ENCODE results near the gene DPM3.

DPM3 gene

DNA sequence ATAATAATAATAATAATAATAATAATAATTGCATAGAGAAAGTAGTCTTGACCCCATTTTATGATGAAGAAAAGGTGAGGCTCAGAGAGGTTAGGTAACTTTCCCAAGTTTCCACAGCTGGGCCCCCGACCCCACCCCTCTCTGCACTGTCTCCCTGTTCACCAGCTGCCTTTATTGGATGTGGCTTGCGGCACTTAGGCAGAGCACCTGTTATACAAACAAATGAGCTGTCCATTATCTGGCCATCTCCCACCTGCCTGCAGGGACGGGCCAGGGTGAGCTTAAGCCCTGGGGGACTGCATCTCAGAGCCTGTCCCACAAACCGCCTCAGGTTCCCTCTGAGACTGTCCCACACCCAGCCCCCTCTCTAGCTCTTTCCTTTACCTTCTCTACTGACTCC, 22.7 kb downstream of the DPM3 start:
- no peak for DNase-seq (ENCODE audit: low read depth in 1 of 2, low spot score in 1 of 2)
- Histone ChIP-seq H3K4me3 (replicated peaks; ENCODE audit: insufficient read depth, low read length) (no peak overlapping the region), H3K27ac (replicated peaks) (no peak overlapping the region), H3K27me3 (ENCODE audit: insufficient read depth, poor library complexity, severe bottlenecking) (peaks cover 4% of the 10 kb centered on the region)
- TF ChIP-seq GABPA (IDR thresholded peaks at IDR 0.05; ENCODE audit: low read depth), result no peak
- no peak for TF ChIP-seq POLR2AphosphoS5 (IDR thresholded peaks at IDR 0.05; ENCODE audit: low read depth)
- no peak for TF ChIP-seq SPI1 (IDR thresholded peaks at IDR 0.05; ENCODE audit: borderline replicate concordance, low read depth)
- TF ChIP-seq, protein P1, sequence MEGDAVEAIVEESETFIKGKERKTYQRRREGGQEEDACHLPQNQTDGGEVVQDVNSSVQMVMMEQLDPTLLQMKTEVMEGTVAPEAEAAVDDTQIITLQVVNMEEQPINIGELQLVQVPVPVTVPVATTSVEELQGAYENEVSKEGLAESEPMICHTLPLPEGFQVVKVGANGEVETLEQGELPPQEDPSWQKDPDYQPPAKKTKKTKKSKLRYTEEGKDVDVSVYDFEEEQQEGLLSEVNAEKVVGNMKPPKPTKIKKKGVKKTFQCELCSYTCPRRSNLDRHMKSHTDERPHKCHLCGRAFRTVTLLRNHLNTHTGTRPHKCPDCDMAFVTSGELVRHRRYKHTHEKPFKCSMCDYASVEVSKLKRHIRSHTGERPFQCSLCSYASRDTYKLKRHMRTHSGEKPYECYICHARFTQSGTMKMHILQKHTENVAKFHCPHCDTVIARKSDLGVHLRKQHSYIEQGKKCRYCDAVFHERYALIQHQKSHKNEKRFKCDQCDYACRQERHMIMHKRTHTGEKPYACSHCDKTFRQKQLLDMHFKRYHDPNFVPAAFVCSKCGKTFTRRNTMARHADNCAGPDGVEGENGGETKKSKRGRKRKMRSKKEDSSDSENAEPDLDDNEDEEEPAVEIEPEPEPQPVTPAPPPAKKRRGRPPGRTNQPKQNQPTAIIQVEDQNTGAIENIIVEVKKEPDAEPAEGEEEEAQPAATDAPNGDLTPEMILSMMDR (IDR thresholded peaks at IDR 0.05; ENCODE audit: insufficient read depth, low read length), result no peak
- TF ChIP-seq, protein P2, sequence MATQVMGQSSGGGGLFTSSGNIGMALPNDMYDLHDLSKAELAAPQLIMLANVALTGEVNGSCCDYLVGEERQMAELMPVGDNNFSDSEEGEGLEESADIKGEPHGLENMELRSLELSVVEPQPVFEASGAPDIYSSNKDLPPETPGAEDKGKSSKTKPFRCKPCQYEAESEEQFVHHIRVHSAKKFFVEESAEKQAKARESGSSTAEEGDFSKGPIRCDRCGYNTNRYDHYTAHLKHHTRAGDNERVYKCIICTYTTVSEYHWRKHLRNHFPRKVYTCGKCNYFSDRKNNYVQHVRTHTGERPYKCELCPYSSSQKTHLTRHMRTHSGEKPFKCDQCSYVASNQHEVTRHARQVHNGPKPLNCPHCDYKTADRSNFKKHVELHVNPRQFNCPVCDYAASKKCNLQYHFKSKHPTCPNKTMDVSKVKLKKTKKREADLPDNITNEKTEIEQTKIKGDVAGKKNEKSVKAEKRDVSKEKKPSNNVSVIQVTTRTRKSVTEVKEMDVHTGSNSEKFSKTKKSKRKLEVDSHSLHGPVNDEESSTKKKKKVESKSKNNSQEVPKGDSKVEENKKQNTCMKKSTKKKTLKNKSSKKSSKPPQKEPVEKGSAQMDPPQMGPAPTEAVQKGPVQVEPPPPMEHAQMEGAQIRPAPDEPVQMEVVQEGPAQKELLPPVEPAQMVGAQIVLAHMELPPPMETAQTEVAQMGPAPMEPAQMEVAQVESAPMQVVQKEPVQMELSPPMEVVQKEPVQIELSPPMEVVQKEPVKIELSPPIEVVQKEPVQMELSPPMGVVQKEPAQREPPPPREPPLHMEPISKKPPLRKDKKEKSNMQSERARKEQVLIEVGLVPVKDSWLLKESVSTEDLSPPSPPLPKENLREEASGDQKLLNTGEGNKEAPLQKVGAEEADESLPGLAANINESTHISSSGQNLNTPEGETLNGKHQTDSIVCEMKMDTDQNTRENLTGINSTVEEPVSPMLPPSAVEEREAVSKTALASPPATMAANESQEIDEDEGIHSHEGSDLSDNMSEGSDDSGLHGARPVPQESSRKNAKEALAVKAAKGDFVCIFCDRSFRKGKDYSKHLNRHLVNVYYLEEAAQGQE (IDR thresholded peaks at IDR 0.05; ENCODE audit: insufficient replicate concordance, low read depth), result no peak

DNA sequence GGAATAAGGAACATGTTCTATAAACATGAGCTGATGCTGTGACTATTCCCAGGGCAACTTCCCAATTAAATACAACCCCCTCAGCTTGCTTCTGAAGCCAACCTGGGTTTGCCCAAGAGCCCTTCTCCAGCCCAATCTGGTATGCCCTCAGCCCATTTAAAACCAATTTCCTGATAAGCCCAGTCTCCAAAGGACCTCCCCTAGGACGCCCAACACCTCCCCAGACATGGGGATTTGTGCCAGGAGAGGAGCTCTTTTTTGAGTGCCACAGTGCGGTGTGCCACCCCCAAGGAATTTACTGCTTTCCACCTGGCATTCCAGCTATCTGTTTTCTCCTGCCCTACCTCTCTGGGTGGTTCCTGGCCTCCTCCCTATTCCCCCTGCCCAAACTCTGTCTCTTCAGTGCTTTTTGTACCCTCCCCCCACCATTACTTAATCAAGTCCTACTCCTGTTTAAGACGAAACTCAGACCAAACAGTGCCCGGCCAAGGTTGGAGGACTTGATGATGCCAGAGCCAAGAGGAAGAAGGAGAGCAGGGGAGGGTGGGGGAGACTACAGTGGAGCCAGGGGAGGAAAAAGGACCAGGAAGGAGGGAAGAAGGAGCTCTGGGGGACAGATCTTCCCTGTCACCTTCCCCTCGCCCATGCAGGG, 24.1 kb downstream of the DPM3 start:
- peaks cover 4% of the 10 kb centered on the region for H3K27me3 ChIP-seq (ENCODE audit: insufficient read depth, poor library complexity, severe bottlenecking)
- H3K27ac ChIP-seq (replicated peaks), result no peak overlapping the region
- DNase-seq (ENCODE audit: low read depth in 1 of 2, low spot score in 1 of 2), result no peak
- H3K4me3 ChIP-seq (replicated peaks; ENCODE audit: insufficient read depth, low read length), result no peak overlapping the region
- TF ChIP-seq GABPA (IDR thresholded peaks at IDR 0.05; ENCODE audit: low read depth) (no peak), POLR2AphosphoS5 (IDR thresholded peaks at IDR 0.05; ENCODE audit: low read depth) (no peak), SPI1 (IDR thresholded peaks at IDR 0.05; ENCODE audit: borderline replicate concordance, low read depth) (no peak)
- TF ChIP-seq, protein P2 (IDR thresholded peaks at IDR 0.05; ENCODE audit: insufficient replicate concordance, low read depth), result no peak
- TF ChIP-seq, protein P1 (IDR thresholded peaks at IDR 0.05; ENCODE audit: insufficient read depth, low read length), result no peak

DNA sequence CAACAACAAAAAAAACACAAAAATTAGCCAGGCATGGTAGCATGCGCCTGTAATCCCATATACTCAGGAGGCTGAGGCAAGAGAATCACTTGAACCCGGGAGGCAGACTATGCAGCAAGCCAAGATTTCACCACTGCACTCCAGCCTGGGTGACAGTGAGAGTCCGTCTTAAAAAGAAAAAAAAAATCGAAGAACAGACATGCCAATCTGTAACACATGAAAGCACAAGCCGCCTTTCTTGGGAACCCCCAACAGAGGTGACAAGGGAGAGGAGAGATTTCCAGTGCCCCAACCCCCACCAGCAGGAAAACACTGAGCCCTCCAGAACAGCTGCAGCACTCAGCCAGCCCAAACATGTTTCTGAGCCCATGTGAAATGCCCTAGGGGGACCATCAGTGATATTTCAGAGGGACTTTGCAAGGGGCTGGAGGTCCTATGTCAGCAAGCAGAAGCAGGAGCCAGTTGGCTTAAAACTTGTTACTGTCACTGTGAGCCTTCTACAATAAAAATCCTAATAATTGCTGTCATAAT, 26.8 kb downstream of the DPM3 start:
- Histone ChIP-seq H3K27me3 (ENCODE audit: insufficient read depth, poor library complexity, severe bottlenecking) (no peaks in the 10 kb centered on the region), H3K4me3 (replicated peaks; ENCODE audit: insufficient read depth, low read length) (no peak overlapping the region), H3K27ac (replicated peaks) (no peak overlapping the region)
- TF ChIP-seq GABPA (IDR thresholded peaks at IDR 0.05; ENCODE audit: low read depth), result no peak
- TF ChIP-seq, protein P2 (IDR thresholded peaks at IDR 0.05; ENCODE audit: insufficient replicate concordance, low read depth), result no peak
- TF ChIP-seq SPI1 (IDR thresholded peaks at IDR 0.05; ENCODE audit: borderline replicate concordance, low read depth), result no peak
- TF ChIP-seq, protein P1 (IDR thresholded peaks at IDR 0.05; ENCODE audit: insufficient read depth, low read length), result no peak
- no peak for TF ChIP-seq POLR2AphosphoS5 (IDR thresholded peaks at IDR 0.05; ENCODE audit: low read depth)
- no peak for DNase-seq (ENCODE audit: low read depth in 1 of 2, low spot score in 1 of 2)
